ENCODE data around the gene PHYH.

GRCh38 chr10:13327534-13327933 is 27.7 kb upstream of the PHYH start:
- TF ChIP-seq, protein P1, sequence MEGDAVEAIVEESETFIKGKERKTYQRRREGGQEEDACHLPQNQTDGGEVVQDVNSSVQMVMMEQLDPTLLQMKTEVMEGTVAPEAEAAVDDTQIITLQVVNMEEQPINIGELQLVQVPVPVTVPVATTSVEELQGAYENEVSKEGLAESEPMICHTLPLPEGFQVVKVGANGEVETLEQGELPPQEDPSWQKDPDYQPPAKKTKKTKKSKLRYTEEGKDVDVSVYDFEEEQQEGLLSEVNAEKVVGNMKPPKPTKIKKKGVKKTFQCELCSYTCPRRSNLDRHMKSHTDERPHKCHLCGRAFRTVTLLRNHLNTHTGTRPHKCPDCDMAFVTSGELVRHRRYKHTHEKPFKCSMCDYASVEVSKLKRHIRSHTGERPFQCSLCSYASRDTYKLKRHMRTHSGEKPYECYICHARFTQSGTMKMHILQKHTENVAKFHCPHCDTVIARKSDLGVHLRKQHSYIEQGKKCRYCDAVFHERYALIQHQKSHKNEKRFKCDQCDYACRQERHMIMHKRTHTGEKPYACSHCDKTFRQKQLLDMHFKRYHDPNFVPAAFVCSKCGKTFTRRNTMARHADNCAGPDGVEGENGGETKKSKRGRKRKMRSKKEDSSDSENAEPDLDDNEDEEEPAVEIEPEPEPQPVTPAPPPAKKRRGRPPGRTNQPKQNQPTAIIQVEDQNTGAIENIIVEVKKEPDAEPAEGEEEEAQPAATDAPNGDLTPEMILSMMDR (IDR thresholded peaks at IDR 0.05) = no peak
- TF ChIP-seq POLR2A (IDR thresholded peaks at IDR 0.05) (no peak), POLR2AphosphoS5 (IDR thresholded peaks at IDR 0.05) (no peak)

Measured in breast epithelium (tissue), 3 donors.